ENCODE results near the gene CNTN4. TPM values are rescaled to one million over a fixed set of nuclear protein-coding genes. Genes with fewer than 3 reads are reported as not detected.

Gene CNTN4
- polyA plus RNA-seq, 1 donor (not counting 4 experiments of a cell fraction or from before 2014, with no cell fraction given): not detected

- DNase-seq (ENCODE audit: low read depth, low spot score): no peak
- no peaks in the 10 kb centered on the region for H3K36me3 ChIP-seq (ENCODE audit: control insufficient read depth in 2 of 2, extremely low read depth in 1 of 2, insufficient read depth in 2 of 2, low read length in 2 of 2)
- no peak overlapping the region for H3K9ac ChIP-seq (ENCODE audit: control insufficient read depth, extremely low read depth, insufficient read depth, low read length)
- FAIRE-seq: no peak
- no peak overlapping the region for H3K4me3 ChIP-seq (ENCODE audit: control insufficient read depth in 2 of 3, extremely low read depth in 1 of 3, insufficient read depth in 2 of 3, low read depth in 1 of 3, low read length in 3 of 3)
- no peaks in the 10 kb centered on the region for H3K9me1 ChIP-seq (ENCODE audit: control insufficient read depth, extremely low read depth, insufficient read depth, low read length)
- no peak overlapping the region for H3K4me2 ChIP-seq (ENCODE audit: control insufficient read depth, extremely low read depth, insufficient read depth, low read depth, low read length)
- no peaks in the 10 kb centered on the region for H4K20me1 ChIP-seq (ENCODE audit: control insufficient read depth, extremely low read depth, insufficient read depth, low read length)
- no peaks in the 10 kb centered on the region for H3K79me2 ChIP-seq (ENCODE audit: control insufficient read depth, insufficient read depth, low read length)
- H3K9me3 ChIP-seq (ENCODE audit: control insufficient read depth, low read depth, low read length): peaks cover under 1% of the 10 kb centered on the region
- H3K4me1 ChIP-seq (ENCODE audit: control insufficient read depth, extremely low read depth, insufficient read depth, low read length): no peaks in the 10 kb centered on the region
- H3K27me3 ChIP-seq (ENCODE audit: control insufficient read depth, extremely low read depth, insufficient read depth, low read length): no peaks in the 10 kb centered on the region
- H2AFZ ChIP-seq (ENCODE audit: control insufficient read depth, low read length): no peak overlapping the region
- dilution Hi-C loops (cut with MboI; ENCODE audit: extremely low pct_ligation_motif_present, low sequenced_read_pairs): no loop called here
- TF ChIP-seq, protein P1, sequence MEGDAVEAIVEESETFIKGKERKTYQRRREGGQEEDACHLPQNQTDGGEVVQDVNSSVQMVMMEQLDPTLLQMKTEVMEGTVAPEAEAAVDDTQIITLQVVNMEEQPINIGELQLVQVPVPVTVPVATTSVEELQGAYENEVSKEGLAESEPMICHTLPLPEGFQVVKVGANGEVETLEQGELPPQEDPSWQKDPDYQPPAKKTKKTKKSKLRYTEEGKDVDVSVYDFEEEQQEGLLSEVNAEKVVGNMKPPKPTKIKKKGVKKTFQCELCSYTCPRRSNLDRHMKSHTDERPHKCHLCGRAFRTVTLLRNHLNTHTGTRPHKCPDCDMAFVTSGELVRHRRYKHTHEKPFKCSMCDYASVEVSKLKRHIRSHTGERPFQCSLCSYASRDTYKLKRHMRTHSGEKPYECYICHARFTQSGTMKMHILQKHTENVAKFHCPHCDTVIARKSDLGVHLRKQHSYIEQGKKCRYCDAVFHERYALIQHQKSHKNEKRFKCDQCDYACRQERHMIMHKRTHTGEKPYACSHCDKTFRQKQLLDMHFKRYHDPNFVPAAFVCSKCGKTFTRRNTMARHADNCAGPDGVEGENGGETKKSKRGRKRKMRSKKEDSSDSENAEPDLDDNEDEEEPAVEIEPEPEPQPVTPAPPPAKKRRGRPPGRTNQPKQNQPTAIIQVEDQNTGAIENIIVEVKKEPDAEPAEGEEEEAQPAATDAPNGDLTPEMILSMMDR (optimal IDR thresholded peaks at IDR 0.05 in 1 of 3, IDR thresholded peaks at IDR 0.05 in 1 of 3, conservative IDR thresholded peaks at IDR 0.05 in 1 of 3; ENCODE audit: extremely low read depth in 1 of 3, insufficient read depth in 2 of 3, low read length in 3 of 3): no peak
- no peak for TF ChIP-seq EZH2 (IDR thresholded peaks at IDR 0.05; ENCODE audit: low read length)
- no peak overlapping the region for H3K27ac ChIP-seq (ENCODE audit: control insufficient read depth, insufficient read depth, low read length)
Measured at GRCh38 chr3:2873986-2874385, 775.3 kb downstream of the CNTN4 start.

DNA sequence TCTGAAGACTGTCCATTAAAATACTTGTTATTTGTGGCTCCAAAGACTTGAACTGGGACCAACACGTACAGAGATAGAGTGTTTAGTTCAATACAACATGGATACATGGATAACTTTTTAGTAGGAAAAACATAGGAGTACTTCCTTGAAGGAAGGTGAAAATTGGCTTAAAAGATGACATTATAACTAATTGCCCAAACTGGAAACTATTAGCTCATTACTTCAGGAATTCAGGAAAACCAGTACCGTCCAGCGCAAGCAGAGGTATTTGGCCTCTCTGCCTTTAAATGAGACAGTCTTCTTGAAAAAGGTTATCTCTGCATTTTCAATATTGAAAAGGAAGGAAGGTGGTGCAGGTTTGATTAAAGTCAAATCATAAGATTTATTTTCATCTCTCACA is 777.0 kb downstream of the CNTN4 start:
- DNase-seq (ENCODE audit: low read depth, low spot score): no peak
- dilution Hi-C loops (cut with MboI; ENCODE audit: extremely low pct_ligation_motif_present, low sequenced_read_pairs): no loop called here
- no peak for FAIRE-seq

More for the DNA sequence above, 777.0 kb downstream of the CNTN4 start:
- Histone ChIP-seq H3K4me1 (ENCODE audit: control insufficient read depth, extremely low read depth, insufficient read depth, low read length) (no peaks in the 10 kb centered on the region), H3K4me3 (ENCODE audit: control insufficient read depth in 2 of 3, extremely low read depth in 1 of 3, insufficient read depth in 2 of 3, low read depth in 1 of 3, low read length in 3 of 3) (no peak overlapping the region), H2AFZ (ENCODE audit: control insufficient read depth, low read length) (no peak overlapping the region), H3K9me1 (ENCODE audit: control insufficient read depth, extremely low read depth, insufficient read depth, low read length) (no peaks in the 10 kb centered on the region), H3K36me3 (ENCODE audit: control insufficient read depth in 2 of 2, extremely low read depth in 1 of 2, insufficient read depth in 2 of 2, low read length in 2 of 2) (no peaks in the 10 kb centered on the region), H3K79me2 (ENCODE audit: control insufficient read depth, insufficient read depth, low read length) (no peaks in the 10 kb centered on the region), H3K27ac (ENCODE audit: control insufficient read depth, insufficient read depth, low read length) (no peak overlapping the region), H3K4me2 (ENCODE audit: control insufficient read depth, extremely low read depth, insufficient read depth, low read depth, low read length) (no peak overlapping the region), H3K9ac (ENCODE audit: control insufficient read depth, extremely low read depth, insufficient read depth, low read length) (no peak overlapping the region), H4K20me1 (ENCODE audit: control insufficient read depth, extremely low read depth, insufficient read depth, low read length) (no peaks in the 10 kb centered on the region), H3K9me3 (ENCODE audit: control insufficient read depth, low read depth, low read length) (peaks cover 2% of the 10 kb centered on the region), H3K27me3 (ENCODE audit: control insufficient read depth, extremely low read depth, insufficient read depth, low read length) (no peaks in the 10 kb centered on the region)
- TF ChIP-seq EZH2 (IDR thresholded peaks at IDR 0.05; ENCODE audit: low read length): no peak
- TF ChIP-seq, protein P1 (optimal IDR thresholded peaks at IDR 0.05 in 1 of 3, IDR thresholded peaks at IDR 0.05 in 1 of 3, conservative IDR thresholded peaks at IDR 0.05 in 1 of 3; ENCODE audit: extremely low read depth in 1 of 3, insufficient read depth in 2 of 3, low read length in 3 of 3): no peak

All from keratinocyte (primary cell).